CD4-positive, alpha-beta T cell treated with Interleukin-15 for 1 hour (primary cell): ENCODE results near the gene TRIM63.
"Not testable (repeated sequence)": the region's sequence is repeated elsewhere in the genome, so short reads cannot be mapped to it uniquely, and the experiment has no call there.

ENCODE experiments used
- DNase-seq: peaks from one replicate; pipeline ENCODE4 v3.0.0-alpha.2; 2020

TRIM63 gene

GRCh38 chr1:26067432-26067911 is at the start of gene TRIM63:
TSS of gene TRIM63 (minus strand) at chr1:26067630. CDS start at chr1:26067494, 136 bp downstream.
- no peak for DNase-seq

GRCh38 chr1:26114165-26114927 is 46.9 kb upstream of the TRIM63 start:
- no peak for DNase-seq

DNA sequence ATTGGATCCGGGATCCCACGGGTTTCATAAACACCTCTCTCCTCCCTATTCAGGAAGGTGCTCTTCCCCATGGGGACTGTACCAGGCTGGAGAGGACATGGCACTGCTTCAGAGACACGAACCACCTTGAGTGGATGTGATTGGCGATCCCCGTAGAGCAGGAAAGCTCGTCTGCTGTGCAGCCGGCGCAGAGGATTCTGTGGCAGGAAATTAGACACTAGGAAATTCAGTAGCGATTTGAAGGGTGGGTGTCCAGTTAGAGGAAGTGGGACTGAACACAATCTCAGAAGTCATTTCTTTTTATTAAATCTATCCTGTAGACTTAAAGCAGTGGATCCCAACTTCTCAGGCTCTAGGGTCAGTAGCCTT is 45.0 kb upstream of the TRIM63 start:
- no peak for DNase-seq

DNA sequence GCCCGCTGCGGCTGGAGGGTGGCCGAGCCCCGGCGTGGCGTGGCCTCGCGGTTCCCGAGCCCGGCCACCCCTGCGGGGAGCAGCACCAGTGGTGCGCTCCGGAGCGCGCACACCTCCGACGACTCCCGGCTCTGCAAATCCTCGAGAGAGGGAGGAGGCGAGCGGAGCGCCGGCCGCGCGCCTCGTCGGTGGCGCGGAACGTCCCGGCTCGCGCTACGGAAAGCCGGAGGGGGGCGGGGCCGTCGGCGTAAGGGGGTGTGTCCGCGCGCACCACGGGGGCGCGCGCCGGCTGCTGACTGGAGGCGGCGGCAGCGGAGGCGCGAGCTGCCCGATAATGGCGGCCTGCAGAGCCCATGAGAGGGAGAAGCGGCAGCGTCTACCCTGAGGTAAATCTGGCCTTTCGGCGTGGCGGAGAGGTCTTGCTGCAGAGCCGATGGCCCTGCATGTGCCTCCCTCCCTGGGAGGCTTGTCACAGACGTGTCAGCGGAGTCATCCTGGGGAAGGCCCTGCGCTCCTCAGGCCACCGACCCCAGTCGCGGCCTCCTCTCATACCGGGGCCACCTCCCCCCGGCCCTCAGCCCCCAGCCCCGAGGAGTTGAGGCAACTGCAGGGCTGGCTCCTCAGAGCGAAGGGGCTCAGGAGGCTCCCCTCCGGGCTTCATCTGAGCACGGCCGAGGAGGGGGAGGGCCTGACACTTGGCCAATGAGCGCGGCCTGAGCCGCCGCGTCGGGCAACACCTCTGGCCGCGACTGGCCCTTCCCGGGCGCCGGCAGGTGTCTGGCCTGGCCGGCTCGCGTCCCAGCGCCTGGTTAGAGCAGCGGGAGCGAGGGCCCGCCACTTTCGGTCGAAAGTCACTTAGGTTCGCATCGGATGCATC is 44.3 kb upstream of the TRIM63 start, which contains the start of gene PDIK1L:
PDIK1L (plus strand) TSS at position 295 of the 877 bp plus-strand sequence. CDS start 2,485 bp downstream, outside the sequence.
- DNase-seq: peak; percentile 94

DNA sequence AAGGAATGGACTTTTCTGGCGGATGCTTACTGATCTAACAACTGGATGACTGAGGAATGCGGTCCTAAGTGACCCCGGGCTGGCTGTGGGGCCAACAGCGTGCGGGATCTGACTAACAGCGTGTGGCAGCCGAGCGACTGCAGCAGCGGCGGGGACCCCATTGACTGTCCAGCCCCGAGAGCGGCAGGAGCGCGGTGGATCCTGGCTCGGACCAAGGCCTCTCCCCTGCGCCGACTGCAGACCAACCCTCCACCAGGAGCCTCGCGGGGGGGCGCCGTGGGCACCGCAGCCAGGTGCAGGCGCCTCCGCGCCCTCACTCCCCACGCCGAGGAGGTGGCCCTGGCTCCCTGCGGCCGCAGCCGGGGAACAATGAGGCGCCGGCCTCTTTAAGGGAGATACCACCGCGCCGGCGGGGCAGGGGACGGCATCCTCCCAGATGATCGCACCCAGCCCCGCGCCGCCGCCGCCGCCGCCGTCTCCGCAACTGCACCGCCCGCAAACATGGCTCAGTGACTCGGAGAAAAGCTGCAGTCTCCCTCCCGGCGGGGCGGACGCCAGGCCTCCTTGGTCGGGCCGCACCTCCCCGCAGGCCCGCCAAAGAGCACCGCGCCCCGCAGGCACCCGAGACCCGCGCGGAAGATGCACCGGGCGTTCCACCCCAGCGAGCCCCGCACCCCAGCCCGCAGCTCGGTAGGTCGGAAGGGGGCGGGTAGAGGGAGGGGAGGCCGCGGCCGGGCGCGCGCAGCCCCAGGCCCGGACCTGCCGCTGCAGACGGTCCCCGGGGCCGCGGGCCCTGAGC is 43.5 kb upstream of the TRIM63 start:
- peak; percentile 69 for DNase-seq

- DNase-seq: no peak
Measured at GRCh38 chr1:26109229-26110164, 42.1 kb upstream of the TRIM63 start.

DNA sequence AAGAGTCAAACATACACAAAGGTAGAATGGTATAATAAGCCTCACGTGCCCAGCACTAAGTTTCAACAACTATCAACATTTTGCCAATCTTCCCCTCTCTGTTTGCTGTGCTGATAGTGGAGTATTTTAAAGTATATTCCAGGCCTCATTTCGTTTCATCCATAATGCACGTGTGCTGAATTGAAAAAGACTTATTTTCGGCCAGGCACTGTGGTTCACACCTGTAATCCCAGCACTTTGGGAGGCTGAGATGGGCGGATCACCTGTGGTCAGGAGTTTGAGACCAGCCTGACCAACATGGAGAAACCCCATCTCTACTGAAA is 37.8 kb upstream of the TRIM63 start:
- not testable (repeated sequence) for DNase-seq

DNA sequence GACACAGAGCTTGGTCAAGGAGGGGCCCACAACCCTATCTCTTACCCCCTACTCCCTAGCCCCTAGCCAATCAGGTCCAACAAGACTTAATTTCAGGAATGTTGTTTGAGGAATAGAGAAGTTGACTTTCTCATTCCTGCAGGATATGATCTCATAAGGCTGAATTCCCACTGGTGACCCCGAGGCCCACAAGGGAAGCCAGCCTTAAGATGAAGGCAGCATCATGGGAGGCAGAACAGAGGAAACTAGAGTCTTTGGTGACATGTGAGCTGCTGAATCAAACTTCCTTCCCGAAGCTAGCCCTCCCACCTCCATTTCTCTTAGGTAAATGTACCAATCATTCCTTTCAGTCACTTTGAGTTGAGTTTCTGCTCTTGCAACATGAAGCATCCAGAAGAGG is 35.1 kb upstream of the TRIM63 start:
- no peak for DNase-seq

DNA sequence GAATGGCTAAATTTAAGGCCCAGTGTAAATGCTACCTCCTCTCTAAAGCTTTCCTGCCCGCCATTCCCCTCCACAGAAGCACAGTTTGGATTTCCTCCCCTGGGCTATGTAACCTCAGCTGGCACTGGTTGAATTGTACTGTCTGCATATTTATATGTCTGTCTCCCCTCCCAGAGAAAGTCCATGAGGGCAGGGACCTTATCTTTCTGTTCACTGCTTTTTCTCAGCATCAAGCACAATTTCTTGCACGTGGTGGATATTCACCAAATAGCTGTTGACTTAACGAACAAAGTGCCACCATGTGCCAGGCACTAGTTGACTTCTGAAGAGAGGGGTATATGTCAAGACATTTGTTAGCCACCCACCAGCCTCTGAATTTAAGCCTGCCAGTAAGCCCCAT is 34.7 kb upstream of the TRIM63 start:
- DNase-seq: no peak

GRCh38 chr1:26100204-26100603 is 32.8 kb upstream of the TRIM63 start:
- DNase-seq: not testable (repeated sequence)

DNA sequence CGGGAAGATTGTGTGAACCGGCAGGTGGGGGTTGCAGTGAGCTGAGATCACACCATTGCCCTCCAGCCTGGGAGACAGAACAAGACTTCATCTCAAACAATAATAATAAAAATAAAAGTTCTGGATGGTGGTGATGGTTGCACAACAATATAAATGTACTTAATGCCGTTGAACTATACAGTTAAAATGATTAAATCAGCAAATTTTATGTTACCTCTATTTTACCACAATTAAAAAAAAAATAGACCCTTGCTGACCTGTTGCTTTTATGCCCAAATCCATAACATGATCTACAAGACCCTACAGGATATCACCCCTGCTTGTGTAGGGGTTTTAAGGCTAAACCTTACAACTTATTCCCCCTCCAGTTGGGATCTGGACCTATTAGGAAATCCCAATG is 32.4 kb upstream of the TRIM63 start:
- DNase-seq: no peak

DNA sequence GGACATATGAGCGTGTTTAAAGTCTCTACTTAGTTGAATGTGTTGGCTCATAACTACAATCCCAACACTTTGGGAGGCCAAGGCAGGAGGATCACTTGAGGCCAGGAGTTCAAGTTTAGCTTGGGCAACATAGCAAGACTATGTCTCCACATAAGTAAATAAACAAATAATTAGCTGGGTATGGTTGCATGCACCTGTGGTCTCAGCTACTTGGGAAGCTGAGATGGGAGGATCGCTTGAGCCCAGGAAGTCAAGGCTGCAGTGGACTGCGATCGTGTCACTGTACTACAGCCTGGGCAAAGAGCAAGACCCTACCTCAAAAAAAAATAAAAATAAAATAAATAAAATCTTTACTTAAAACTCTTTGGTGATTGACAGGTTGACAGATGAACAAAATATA is 31.2 kb upstream of the TRIM63 start:
- DNase-seq: no peak

DNA sequence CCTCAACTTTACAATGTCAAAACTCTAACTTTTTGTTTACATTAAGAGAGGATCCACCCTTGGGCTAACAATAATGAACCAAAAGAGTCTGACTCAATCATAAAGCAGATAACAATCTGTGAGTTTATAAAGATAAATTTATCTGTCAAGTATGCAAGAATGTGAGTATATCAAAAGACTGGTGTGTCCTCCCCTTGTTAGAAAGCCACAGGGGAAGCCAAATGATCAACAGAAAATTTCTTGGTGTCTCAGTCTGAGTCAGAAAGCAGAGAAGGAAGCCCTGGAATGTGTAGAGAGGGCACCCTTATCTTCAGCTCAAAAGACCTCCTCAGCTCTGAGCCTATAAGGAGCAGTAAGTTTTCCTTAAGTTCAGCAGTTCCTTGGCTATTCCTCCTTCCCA is 30.3 kb upstream of the TRIM63 start:
- DNase-seq: no peak

- DNase-seq: no peak
Measured at GRCh38 chr1:26096471-26096870, 29.0 kb upstream of the TRIM63 start.

GRCh38 chr1:26094677-26095383 is 27.4 kb upstream of the TRIM63 start:
- no peak for DNase-seq

DNA sequence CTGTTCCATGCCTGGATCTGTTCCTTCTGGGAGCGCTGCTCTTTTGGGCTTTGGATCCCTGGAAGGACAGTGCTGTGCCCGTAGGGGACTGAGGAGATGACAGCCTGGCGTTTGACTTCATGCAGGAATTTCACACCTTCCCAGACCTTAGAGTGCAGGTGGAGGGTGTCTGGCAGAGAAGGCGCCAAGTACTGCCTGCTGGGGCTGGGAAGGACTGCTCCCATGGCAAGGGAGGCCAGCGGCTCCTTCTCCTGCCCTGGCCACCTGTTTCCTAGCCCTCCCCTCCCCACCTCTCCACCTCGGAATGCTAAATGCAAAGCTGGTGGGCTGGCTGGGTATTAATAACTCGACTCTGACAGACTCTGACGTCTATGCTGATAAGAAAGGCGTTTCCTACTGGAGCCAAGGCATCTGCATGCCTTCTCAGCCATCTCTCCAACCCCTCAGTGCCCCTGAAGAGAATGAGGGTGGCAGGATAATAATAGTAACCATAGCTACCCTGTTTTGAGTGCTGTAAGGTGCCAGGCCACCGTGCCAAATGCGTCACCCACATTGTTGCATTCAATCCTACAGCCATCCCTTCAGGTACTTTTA is 26.7 kb upstream of the TRIM63 start:
- DNase-seq: no peak

DNA sequence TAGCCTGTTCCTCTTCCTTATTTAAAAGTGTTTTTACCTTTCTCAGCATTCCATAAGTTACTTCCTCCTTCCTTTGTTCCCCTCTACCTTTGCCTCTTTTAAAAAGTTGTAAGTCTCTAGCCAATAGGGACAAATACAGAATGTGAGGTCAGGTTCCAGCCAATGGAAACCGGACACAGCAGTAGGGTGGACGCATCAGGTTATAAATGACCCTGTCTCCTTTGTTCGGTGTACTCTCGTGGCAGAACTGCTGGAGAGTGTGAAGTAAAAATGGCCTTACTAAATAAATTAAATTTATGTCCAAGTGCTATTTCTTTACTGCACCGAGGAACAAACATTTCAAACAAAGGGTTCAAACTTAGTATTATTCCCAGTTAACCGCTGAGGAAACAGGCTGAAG is 26.1 kb upstream of the TRIM63 start:
- not testable (repeated sequence) for DNase-seq

DNA sequence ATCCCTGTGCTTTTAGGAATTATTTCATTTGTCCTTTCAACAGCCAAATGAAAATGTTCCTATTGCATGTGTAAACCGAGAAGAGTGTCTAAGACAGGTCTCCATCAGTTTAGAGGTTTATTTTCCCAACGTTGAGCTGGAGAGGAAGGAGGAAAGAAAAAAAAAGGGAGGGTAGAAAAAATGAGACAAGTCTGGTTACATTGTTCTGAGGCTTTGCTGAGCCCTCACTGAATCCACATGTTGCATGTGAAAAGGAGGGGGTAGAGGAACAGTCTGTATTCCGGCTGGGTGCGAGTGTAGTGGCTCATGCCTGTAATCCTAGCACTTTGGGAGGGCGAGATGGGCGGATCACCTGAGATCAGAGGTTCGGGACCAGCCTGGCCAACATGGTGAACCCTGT is 25.0 kb upstream of the TRIM63 start:
- DNase-seq: no peak

GRCh38 chr1:26090893-26091292 is 23.5 kb upstream of the TRIM63 start:
- DNase-seq: no peak

GRCh38 chr1:26089125-26089524 is 21.7 kb upstream of the TRIM63 start:
- no peak for DNase-seq

DNA sequence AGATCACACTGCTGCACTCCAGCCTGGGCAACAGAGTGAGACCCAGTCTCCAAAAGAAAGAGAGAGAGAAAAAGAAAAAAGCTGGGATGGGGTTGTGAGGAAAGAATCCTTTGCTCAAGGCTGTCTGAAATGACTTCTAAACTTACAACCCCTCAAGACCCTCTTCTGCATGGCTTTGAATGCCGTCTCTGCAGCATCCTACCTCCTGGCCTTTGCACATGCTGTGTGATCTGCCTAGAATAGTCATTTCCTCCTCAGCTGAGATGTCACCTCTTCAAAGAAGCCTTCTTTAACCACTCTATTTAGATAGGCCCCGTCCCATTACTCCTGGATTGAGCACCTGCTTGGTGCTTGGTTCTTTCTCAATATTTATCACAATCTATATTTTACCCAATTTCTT is 17.4 kb upstream of the TRIM63 start:
- no peak for DNase-seq
